ENCODE results near the gene NRN1.

Gene NRN1

DNA sequence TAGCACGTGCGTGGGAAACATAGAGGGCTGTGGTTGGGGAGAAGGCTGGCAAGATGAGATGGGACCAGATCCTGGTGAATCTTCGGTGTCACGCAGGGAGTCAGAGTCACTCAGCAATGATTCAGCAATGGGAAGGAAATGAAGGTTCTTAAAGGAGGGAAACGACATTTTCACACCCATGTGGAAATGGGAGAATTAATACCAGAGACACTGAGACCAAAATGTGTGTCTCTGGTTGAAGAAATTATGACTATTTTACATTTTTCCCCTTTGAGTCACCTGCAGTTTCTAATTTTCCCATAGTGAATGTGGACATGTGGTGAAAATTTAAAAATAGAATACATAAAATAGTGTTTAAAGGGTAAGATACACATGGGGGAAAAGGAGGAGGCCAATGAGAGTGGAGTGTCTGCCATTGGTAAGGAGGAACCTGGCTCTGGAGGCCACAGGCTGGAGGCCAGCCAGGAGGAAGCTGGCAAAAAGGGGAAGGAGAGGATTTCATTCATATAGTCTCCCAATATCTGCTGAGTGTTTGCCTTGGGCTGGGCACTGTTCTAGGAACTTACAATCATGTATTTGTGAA lies 17.5 kb downstream of the NRN1 start:
- H3K27ac ChIP-seq (ENCODE audit: low read depth, low read length, poor library complexity, severe bottlenecking): no peak overlapping the region
- no peak overlapping the region for H2AFZ ChIP-seq (ENCODE audit: low read length)
- TF ChIP-seq, protein P1, sequence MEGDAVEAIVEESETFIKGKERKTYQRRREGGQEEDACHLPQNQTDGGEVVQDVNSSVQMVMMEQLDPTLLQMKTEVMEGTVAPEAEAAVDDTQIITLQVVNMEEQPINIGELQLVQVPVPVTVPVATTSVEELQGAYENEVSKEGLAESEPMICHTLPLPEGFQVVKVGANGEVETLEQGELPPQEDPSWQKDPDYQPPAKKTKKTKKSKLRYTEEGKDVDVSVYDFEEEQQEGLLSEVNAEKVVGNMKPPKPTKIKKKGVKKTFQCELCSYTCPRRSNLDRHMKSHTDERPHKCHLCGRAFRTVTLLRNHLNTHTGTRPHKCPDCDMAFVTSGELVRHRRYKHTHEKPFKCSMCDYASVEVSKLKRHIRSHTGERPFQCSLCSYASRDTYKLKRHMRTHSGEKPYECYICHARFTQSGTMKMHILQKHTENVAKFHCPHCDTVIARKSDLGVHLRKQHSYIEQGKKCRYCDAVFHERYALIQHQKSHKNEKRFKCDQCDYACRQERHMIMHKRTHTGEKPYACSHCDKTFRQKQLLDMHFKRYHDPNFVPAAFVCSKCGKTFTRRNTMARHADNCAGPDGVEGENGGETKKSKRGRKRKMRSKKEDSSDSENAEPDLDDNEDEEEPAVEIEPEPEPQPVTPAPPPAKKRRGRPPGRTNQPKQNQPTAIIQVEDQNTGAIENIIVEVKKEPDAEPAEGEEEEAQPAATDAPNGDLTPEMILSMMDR (IDR thresholded peaks at IDR 0.05; ENCODE audit: low read length): no peak
- no peak for TF ChIP-seq EZH2 (IDR thresholded peaks at IDR 0.05; ENCODE audit: borderline replicate concordance, low read length)

GRCh38 chr6:5986861-5987260 lies 19.9 kb downstream of the NRN1 start:
- no peak overlapping the region for H3K4me3 ChIP-seq (ENCODE audit: low read depth, low read length, poor library complexity, severe bottlenecking)
- no peak overlapping the region for H3K9ac ChIP-seq (ENCODE audit: low read length)
- H2AFZ ChIP-seq (ENCODE audit: low read length): no peak overlapping the region
- no peak overlapping the region for H3K27ac ChIP-seq (ENCODE audit: low read depth, low read length, poor library complexity, severe bottlenecking)
- H3K36me3 ChIP-seq (ENCODE audit: insufficient read depth, low read length): no peaks in the 10 kb centered on the region
- no peaks in the 10 kb centered on the region for H3F3A ChIP-seq (ENCODE audit: insufficient read depth, low read length)
- no peak overlapping the region for H3K4me2 ChIP-seq (ENCODE audit: low read length)
- H3K4me1 ChIP-seq (ENCODE audit: insufficient read depth, low read length, severe bottlenecking): no peaks in the 10 kb centered on the region
- TF ChIP-seq, protein P1 (IDR thresholded peaks at IDR 0.05; ENCODE audit: low read length): no peak
- no peak for TF ChIP-seq EZH2 (IDR thresholded peaks at IDR 0.05; ENCODE audit: borderline replicate concordance, low read length)
- no peaks in the 10 kb centered on the region for H3K79me2 ChIP-seq (ENCODE audit: insufficient read depth, low read length)
- no peaks in the 10 kb centered on the region for H3K9me2 ChIP-seq (ENCODE audit: low read depth, low read length)
- no peaks in the 10 kb centered on the region; the same call in 1 of the 2 replicates for H3K27me3 ChIP-seq (ENCODE audit: insufficient read depth, low read length)
- H4K20me1 ChIP-seq (ENCODE audit: insufficient read depth, low read length): no peaks in the 10 kb centered on the region
- no peaks in the 10 kb centered on the region for H3K9me3 ChIP-seq (ENCODE audit: low read length)

More for the DNA sequence above, 17.5 kb downstream of the NRN1 start:
- H4K20me1 ChIP-seq (ENCODE audit: insufficient read depth, low read length): no peaks in the 10 kb centered on the region
- H3K4me1 ChIP-seq (ENCODE audit: insufficient read depth, low read length, severe bottlenecking): no peaks in the 10 kb centered on the region
- no peaks in the 10 kb centered on the region for H3K9me2 ChIP-seq (ENCODE audit: low read depth, low read length)
- no peaks in the 10 kb centered on the region for H3K36me3 ChIP-seq (ENCODE audit: insufficient read depth, low read length)
- no peak overlapping the region for H3K4me3 ChIP-seq (ENCODE audit: low read depth, low read length, poor library complexity, severe bottlenecking)
- H3K4me2 ChIP-seq (ENCODE audit: low read length): no peak overlapping the region
- H3K9me3 ChIP-seq (ENCODE audit: low read length): no peaks in the 10 kb centered on the region
- no peaks in the 10 kb centered on the region for H3K79me2 ChIP-seq (ENCODE audit: insufficient read depth, low read length)
- no peak overlapping the region for H3K9ac ChIP-seq (ENCODE audit: low read length)
- no peaks in the 10 kb centered on the region; the same call in 1 of the 2 replicates for H3K27me3 ChIP-seq (ENCODE audit: insufficient read depth, low read length)
- no peaks in the 10 kb centered on the region for H3F3A ChIP-seq (ENCODE audit: insufficient read depth, low read length)

- Histone ChIP-seq H3K27ac (ENCODE audit: low read depth, low read length, poor library complexity, severe bottlenecking) (no peak overlapping the region), H3K9ac (ENCODE audit: low read length) (no peak overlapping the region), H3K4me3 (ENCODE audit: low read depth, low read length, poor library complexity, severe bottlenecking) (no peak overlapping the region), H3K9me3 (ENCODE audit: low read length) (no peaks in the 10 kb centered on the region), H3K4me2 (ENCODE audit: low read length) (no peak overlapping the region), H2AFZ (ENCODE audit: low read length) (no peak overlapping the region), H3K9me2 (ENCODE audit: low read depth, low read length) (no peaks in the 10 kb centered on the region), H4K20me1 (ENCODE audit: insufficient read depth, low read length) (no peaks in the 10 kb centered on the region), H3F3A (ENCODE audit: insufficient read depth, low read length) (no peaks in the 10 kb centered on the region), H3K79me2 (ENCODE audit: insufficient read depth, low read length) (no peaks in the 10 kb centered on the region), H3K27me3 (ENCODE audit: insufficient read depth, low read length) (no peaks in the 10 kb centered on the region; the same call in 1 of the 2 replicates), H3K36me3 (ENCODE audit: insufficient read depth, low read length) (no peaks in the 10 kb centered on the region), H3K4me1 (ENCODE audit: insufficient read depth, low read length, severe bottlenecking) (no peaks in the 10 kb centered on the region)
- TF ChIP-seq, protein P1 (IDR thresholded peaks at IDR 0.05; ENCODE audit: low read length): no peak
- TF ChIP-seq EZH2 (IDR thresholded peaks at IDR 0.05; ENCODE audit: borderline replicate concordance, low read length): no peak
Measured at GRCh38 chr6:5984150-5985089, 22.3 kb downstream of the NRN1 start.
